ENCODE data around the gene NAV1.

NAV1 gene

DNA sequence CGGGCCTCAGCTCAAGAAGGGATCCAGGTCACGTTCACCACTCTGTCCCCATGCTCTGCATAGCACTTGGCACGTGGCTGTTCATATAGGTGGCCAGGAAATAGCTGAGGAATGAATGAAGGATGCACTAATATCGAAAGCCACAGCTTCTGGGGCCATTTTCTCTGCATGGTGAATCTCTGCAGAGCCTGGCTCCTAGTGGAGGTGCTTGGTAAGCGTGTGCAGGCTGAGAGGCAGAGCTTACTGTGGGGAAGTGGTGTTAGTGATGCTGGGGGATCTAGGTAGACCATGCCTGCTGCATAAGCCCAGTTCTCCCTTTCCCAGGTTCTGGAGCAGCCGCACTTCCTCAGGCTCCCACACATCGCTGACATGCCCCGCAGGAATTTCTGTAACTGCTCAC lies 40.3 kb upstream of the NAV1 start:
- DNase-seq (ENCODE audit: low read depth in 1 of 2, low spot score in 1 of 2): no peak
- Histone ChIP-seq H3K4me3 (replicated peaks; ENCODE audit: insufficient read depth, low read length) (no peak overlapping the region), H3K27me3 (ENCODE audit: insufficient read depth, poor library complexity, severe bottlenecking) (no peaks in the 10 kb centered on the region), H3K27ac (replicated peaks) (no peak overlapping the region)
- TF ChIP-seq SPI1 (IDR thresholded peaks at IDR 0.05; ENCODE audit: borderline replicate concordance, low read depth) (no peak), POLR2AphosphoS5 (IDR thresholded peaks at IDR 0.05; ENCODE audit: low read depth) (no peak), GABPA (IDR thresholded peaks at IDR 0.05; ENCODE audit: low read depth) (no peak), REST (IDR thresholded peaks at IDR 0.05; ENCODE audit: insufficient replicate concordance, low read depth) (no peak)
- TF ChIP-seq, protein P1, sequence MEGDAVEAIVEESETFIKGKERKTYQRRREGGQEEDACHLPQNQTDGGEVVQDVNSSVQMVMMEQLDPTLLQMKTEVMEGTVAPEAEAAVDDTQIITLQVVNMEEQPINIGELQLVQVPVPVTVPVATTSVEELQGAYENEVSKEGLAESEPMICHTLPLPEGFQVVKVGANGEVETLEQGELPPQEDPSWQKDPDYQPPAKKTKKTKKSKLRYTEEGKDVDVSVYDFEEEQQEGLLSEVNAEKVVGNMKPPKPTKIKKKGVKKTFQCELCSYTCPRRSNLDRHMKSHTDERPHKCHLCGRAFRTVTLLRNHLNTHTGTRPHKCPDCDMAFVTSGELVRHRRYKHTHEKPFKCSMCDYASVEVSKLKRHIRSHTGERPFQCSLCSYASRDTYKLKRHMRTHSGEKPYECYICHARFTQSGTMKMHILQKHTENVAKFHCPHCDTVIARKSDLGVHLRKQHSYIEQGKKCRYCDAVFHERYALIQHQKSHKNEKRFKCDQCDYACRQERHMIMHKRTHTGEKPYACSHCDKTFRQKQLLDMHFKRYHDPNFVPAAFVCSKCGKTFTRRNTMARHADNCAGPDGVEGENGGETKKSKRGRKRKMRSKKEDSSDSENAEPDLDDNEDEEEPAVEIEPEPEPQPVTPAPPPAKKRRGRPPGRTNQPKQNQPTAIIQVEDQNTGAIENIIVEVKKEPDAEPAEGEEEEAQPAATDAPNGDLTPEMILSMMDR (IDR thresholded peaks at IDR 0.05; ENCODE audit: insufficient read depth, low read length): no peak

DNA sequence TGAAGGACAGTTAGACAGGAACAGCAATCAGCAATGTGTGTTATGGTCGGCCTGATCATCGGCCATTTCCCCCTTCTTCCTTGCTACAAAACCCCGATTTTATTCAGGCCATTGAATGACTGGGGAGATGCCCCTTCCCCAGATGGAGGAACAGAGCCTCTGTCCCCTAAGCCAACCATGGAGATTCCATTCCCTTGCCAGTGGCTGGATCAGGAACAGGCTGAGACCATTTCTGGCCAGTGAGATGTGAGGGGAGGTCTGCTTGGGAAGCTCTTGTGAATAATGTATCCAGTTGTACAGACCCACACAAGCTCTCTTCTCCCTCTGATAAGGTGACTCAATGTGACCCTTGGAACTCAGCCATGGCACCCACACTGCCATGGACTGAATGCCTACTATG lies 39.7 kb upstream of the NAV1 start:
- no peak for DNase-seq (ENCODE audit: low read depth in 1 of 2, low spot score in 1 of 2)
- TF ChIP-seq POLR2AphosphoS5 (IDR thresholded peaks at IDR 0.05; ENCODE audit: low read depth) (no peak), SPI1 (IDR thresholded peaks at IDR 0.05; ENCODE audit: borderline replicate concordance, low read depth) (no peak), GABPA (IDR thresholded peaks at IDR 0.05; ENCODE audit: low read depth) (no peak), REST (IDR thresholded peaks at IDR 0.05; ENCODE audit: insufficient replicate concordance, low read depth) (no peak)
- TF ChIP-seq, protein P1 (IDR thresholded peaks at IDR 0.05; ENCODE audit: insufficient read depth, low read length): no peak
- no peaks in the 10 kb centered on the region for H3K27me3 ChIP-seq (ENCODE audit: insufficient read depth, poor library complexity, severe bottlenecking)
- H3K27ac ChIP-seq (replicated peaks): no peak overlapping the region
- no peak overlapping the region for H3K4me3 ChIP-seq (replicated peaks; ENCODE audit: insufficient read depth, low read length)

DNA sequence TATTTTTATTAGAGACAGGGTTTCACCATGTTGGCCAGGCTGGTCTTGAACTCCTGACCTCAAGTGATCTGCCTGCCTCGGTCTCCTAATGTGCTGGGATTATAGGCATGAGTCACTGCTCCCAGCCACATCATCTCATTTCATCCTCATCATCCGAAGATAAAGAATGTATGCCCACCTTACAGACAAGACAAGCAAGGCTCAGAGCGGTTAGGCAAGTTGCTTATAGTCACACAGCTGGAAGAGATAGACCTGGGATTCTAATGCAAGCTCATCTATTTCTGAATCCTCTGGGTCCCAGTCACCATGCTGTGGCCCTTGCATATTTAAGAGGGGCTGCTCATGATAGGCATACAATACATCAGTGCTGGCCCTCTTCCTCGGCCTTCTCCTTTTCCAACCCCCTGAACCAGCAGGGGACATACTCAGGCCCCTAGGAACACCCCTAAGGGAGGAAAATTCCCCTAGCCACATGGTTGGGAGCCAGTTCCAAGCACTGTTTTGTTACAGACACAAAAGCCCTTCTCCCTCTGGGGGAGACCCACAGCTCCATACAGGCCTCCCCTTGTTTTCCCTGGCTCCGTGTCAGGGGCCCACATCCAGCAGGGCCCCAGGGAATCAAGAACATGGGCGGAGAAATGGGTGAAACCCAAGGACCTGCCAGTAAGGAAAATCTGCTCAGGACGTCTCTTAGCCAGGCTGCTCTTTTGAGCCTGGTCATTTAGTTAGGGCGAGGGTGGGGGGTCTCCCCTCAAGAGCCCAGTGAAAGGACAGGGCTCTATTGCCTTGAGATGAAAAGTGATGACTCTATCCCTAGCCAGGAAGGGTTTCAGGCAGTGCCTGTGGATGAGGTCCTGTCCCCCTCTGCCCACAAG lies 38.9 kb upstream of the NAV1 start:
- no peak for DNase-seq (ENCODE audit: low read depth in 1 of 2, low spot score in 1 of 2)
- no peak overlapping the region for H3K4me3 ChIP-seq (replicated peaks; ENCODE audit: insufficient read depth, low read length)
- TF ChIP-seq, protein P1 (IDR thresholded peaks at IDR 0.05; ENCODE audit: insufficient read depth, low read length): no peak
- TF ChIP-seq SPI1 (IDR thresholded peaks at IDR 0.05; ENCODE audit: borderline replicate concordance, low read depth): no peak
- TF ChIP-seq GABPA (IDR thresholded peaks at IDR 0.05; ENCODE audit: low read depth): no peak
- TF ChIP-seq POLR2AphosphoS5 (IDR thresholded peaks at IDR 0.05; ENCODE audit: low read depth): no peak
- TF ChIP-seq REST (IDR thresholded peaks at IDR 0.05; ENCODE audit: insufficient replicate concordance, low read depth): no peak
- no peaks in the 10 kb centered on the region for H3K27me3 ChIP-seq (ENCODE audit: insufficient read depth, poor library complexity, severe bottlenecking)
- H3K27ac ChIP-seq (replicated peaks): no peak overlapping the region

Data from HL-60 (cell line).